Calu3 (cell line): ENCODE measurements around the gene KATNB1. TPM values are rescaled to one million over a fixed set of nuclear protein-coding genes. Genes with fewer than 3 reads are reported as not detected.

Experiments used
- BruUV-seq: library from RNA; stranded (reverse); fragments of 400-500 nt; replicated peaks from 2 replicates; lab custom pipeline; 2021; lab: Mats Ljungman, UMichigan
- CTCF ChIA-PET: fragments of 300-600 bp; sonication (Branson Sonifier 250); formaldehyde crosslinking; loops from one replicate; lab custom pipeline; 2022; ENCODE audit warnings: antibody characterized with exemption; lab: Charles Lee
- DNase-seq: peaks from one replicate; pipeline ENCODE4 v3.0.0; 2022
- H3K27ac Mint-ChIP-seq: one replicate; pipeline ENCODE4 v1.8.0; 2022; ENCODE audit warnings: mixed read lengths; ENCODE audit not compliant: unreplicated experiment
- H3K27me3 Mint-ChIP-seq: one replicate; pipeline ENCODE4 v1.8.0; 2022; ENCODE audit warnings: mixed read lengths; ENCODE audit not compliant: unreplicated experiment
- H3K36me3 Mint-ChIP-seq: one replicate; pipeline ENCODE4 v1.8.0; 2022; ENCODE audit warnings: mild to moderate bottlenecking, moderate library complexity, mixed read lengths; ENCODE audit not compliant: insufficient read depth, unreplicated experiment
- H3K4me1 Mint-ChIP-seq: one replicate; pipeline ENCODE4 v1.8.0; 2022; ENCODE audit warnings: mild to moderate bottlenecking, low read depth, mixed read lengths; ENCODE audit not compliant: unreplicated experiment
- H3K4me3 Mint-ChIP-seq: one replicate; pipeline ENCODE4 v1.8.0; 2022; ENCODE audit warnings: mild to moderate bottlenecking, low read depth, moderate library complexity, mixed read lengths; ENCODE audit not compliant: unreplicated experiment
- H3K9me3 Mint-ChIP-seq: one replicate; pipeline ENCODE4 v1.8.0; 2022; ENCODE audit warnings: low read depth, mixed read lengths; ENCODE audit not compliant: unreplicated experiment
- CTCF ChIP-seq: fragments of 200-600 bp; IDR thresholded peaks from one replicate; pipeline ENCODE4 v1.8.0; 2022; ENCODE audit warnings: antibody characterized with exemption; ENCODE audit not compliant: unreplicated experiment
- intact Hi-C: fragments of 100-400 bp; cut with micrococcal nuclease; formaldehyde crosslinking; loops from one replicate; pipeline ENCODE4 v1.10.0; 2022; ENCODE audit not compliant: unreplicated experiment
- total RNA-seq: library from RNA; stranded (reverse); gene quantifications from 2 replicates; pipeline ENCODE4 v1.2.3, GENCODE V29; 2022

KATNB1 gene
- total RNA-seq, 1 experiment from 2014 or later, result 28.6 TPM

- Mint-ChIP-seq H3K36me3 (no peaks in the 10 kb centered on the region), H3K27ac (no peak overlapping the region), H3K4me1 (no peaks in the 10 kb centered on the region), H3K9me3 (no peaks in the 10 kb centered on the region), H3K27me3 (peaks cover 55% of the 10 kb centered on the region), H3K4me3 (no peak overlapping the region)
- BruUV-seq, result no TSS peak
- TF ChIP-seq CTCF, result no peak
- intact Hi-C loops, result no loop called here
- DNase-seq, result no peak
- CTCF ChIA-PET, result no interaction called here
These were observed 46.4 kb upstream of the KATNB1 start for GRCh38 chr16:57688987-57689761.

GRCh38 chr16:57689762-57690558 is 45.6 kb upstream of the KATNB1 start:
- DNase-seq, result no peak
- peaks cover 47% of the 10 kb centered on the region for H3K27me3 Mint-ChIP-seq
- no peaks in the 10 kb centered on the region for H3K9me3 Mint-ChIP-seq
- no peak overlapping the region for H3K27ac Mint-ChIP-seq
- intact Hi-C loops, result no loop called here
- H3K4me3 Mint-ChIP-seq, result no peak overlapping the region
- H3K4me1 Mint-ChIP-seq, result no peaks in the 10 kb centered on the region
- TF ChIP-seq CTCF, result no peak
- no peaks in the 10 kb centered on the region for H3K36me3 Mint-ChIP-seq
- BruUV-seq, result no TSS peak
- CTCF ChIA-PET, result interaction anchor here (0.7 kb wide), 1 partner anchor 173 kb away, joined by 4 read pairs; no protein-coding TSS in a partner anchor

- no peak overlapping the region for H3K4me3 Mint-ChIP-seq
- no peaks in the 10 kb centered on the region for H3K9me3 Mint-ChIP-seq
- H3K27me3 Mint-ChIP-seq, result peaks cover 39% of the 10 kb centered on the region
- CTCF ChIA-PET, result interaction anchor here (0.7 kb wide), 1 partner anchor 172 kb away, joined by 4 read pairs; no protein-coding TSS in a partner anchor
- TF ChIP-seq CTCF, result no peak
- H3K27ac Mint-ChIP-seq, result no peak overlapping the region
- no peaks in the 10 kb centered on the region for H3K36me3 Mint-ChIP-seq
- intact Hi-C loops, result no loop called here
- H3K4me1 Mint-ChIP-seq, result no peaks in the 10 kb centered on the region
- BruUV-seq, result no TSS peak
- no peak for DNase-seq
These were observed 44.6 kb upstream of the KATNB1 start for GRCh38 chr16:57690782-57691471.

GRCh38 chr16:57692636-57693035 is 42.9 kb upstream of the KATNB1 start:
- H3K36me3 Mint-ChIP-seq, result no peaks in the 10 kb centered on the region
- intact Hi-C loops, result no loop called here
- CTCF ChIA-PET, result no interaction called here
- no peaks in the 10 kb centered on the region for H3K4me1 Mint-ChIP-seq
- no peaks in the 10 kb centered on the region for H3K9me3 Mint-ChIP-seq
- no peak for DNase-seq
- H3K27ac Mint-ChIP-seq, result no peak overlapping the region
- H3K4me3 Mint-ChIP-seq, result no peak overlapping the region
- TF ChIP-seq CTCF, result no peak
- no TSS peak for BruUV-seq
- H3K27me3 Mint-ChIP-seq, result peaks cover 28% of the 10 kb centered on the region
